SK-N-SH treated with all-trans-retinoic acid at 6 μM for 48 hours (cell line): ENCODE data around the gene KCNA10.

ENCODE experiments used
- ATAC-seq: fragments of 200-7000 bp; cut with Tn5 transposase; 3 replicates; pipeline ENCODE4 v1.9.1; 2020; ENCODE audit warnings: mild to moderate bottlenecking, moderate library complexity
- BACH2 ChIP-seq: fragments of 250-450 bp; sonication (Bioruptor Pico); IDR thresholded peaks from 2 replicates; pipeline ENCODE4 v1.9.0; 2021; ENCODE audit warnings: mild to moderate bottlenecking, borderline replicate concordance
- CSDC2 ChIP-seq: fragments of 250-450 bp; sonication (Bioruptor Pico); IDR thresholded peaks from 2 replicates; pipeline ENCODE4 v1.5.0; 2020; ENCODE audit warnings: mild to moderate bottlenecking, moderate library complexity
- ESRRG ChIP-seq: fragments of 250-450 bp; sonication (Bioruptor Pico); IDR thresholded peaks from 2 replicates; pipeline ENCODE4 v1.6.1; 2021; ENCODE audit warnings: mild to moderate bottlenecking
- GLIS3 ChIP-seq: fragments of 250-450 bp; sonication (Bioruptor Pico); IDR thresholded peaks from 2 replicates; pipeline ENCODE4 v1.5.0; 2020; ENCODE audit warnings: mild to moderate bottlenecking, moderate library complexity
- OSR1 ChIP-seq: fragments of 250-450 bp; sonication (Bioruptor Pico); IDR thresholded peaks from 2 replicates; pipeline ENCODE4 v1.8.0; 2022; ENCODE audit warnings: moderate library complexity, mild to moderate bottlenecking, inconsistent platforms
- POU6F1 ChIP-seq: fragments of 250-450 bp; sonication (Bioruptor Pico); IDR thresholded peaks from 2 replicates; pipeline ENCODE4 v1.8.0; 2021; ENCODE audit warnings: low read depth, mild to moderate bottlenecking, moderate library complexity, borderline replicate concordance
- PPARA ChIP-seq: fragments of 250-450 bp; sonication (Bioruptor Pico); IDR thresholded peaks from 2 replicates; pipeline ENCODE4 v1.5.0; 2020; ENCODE audit warnings: mild to moderate bottlenecking, borderline replicate concordance
- RARB ChIP-seq: fragments of 250-450 bp; sonication (Bioruptor Pico); IDR thresholded peaks from 2 replicates; pipeline ENCODE4 v1.8.0; 2021; ENCODE audit warnings: mild to moderate bottlenecking, moderate library complexity
- SNAI2 ChIP-seq: fragments of 250-450 bp; sonication (Bioruptor Pico); IDR thresholded peaks from 2 replicates; pipeline ENCODE4 v1.5.0; 2020; ENCODE audit warnings: mild to moderate bottlenecking, moderate library complexity
- TCF4 ChIP-seq: fragments of 250-450 bp; sonication (Bioruptor Pico); IDR thresholded peaks from 2 replicates; pipeline ENCODE4 v1.8.0; 2021; ENCODE audit warnings: mild to moderate bottlenecking, moderate library complexity, borderline replicate concordance
- TOX ChIP-seq: fragments of 250-450 bp; sonication (Bioruptor Pico); IDR thresholded peaks from 2 replicates; pipeline ENCODE4 v1.8.0; 2021; ENCODE audit warnings: mild to moderate bottlenecking, moderate library complexity, borderline replicate concordance
- ZC3H10 ChIP-seq: fragments of 250-450 bp; sonication (Bioruptor Pico); IDR thresholded peaks from 2 replicates; pipeline ENCODE4 v1.5.1; 2021; ENCODE audit warnings: mild to moderate bottlenecking, moderate library complexity
- ZFP3 ChIP-seq: fragments of 250-450 bp; sonication (Bioruptor Pico); IDR thresholded peaks from 2 replicates; pipeline ENCODE4 v1.5.0; 2020; ENCODE audit warnings: mild to moderate bottlenecking, moderate library complexity
- ZFP30 ChIP-seq: fragments of 450-650 bp; formaldehyde crosslinking; IDR thresholded peaks from 2 replicates; pipeline ENCODE4 v1.5.0; 2022; ENCODE audit warnings: mild to moderate bottlenecking, moderate library complexity
- ZNF565 ChIP-seq: fragments of 450-650 bp; formaldehyde crosslinking; conservative IDR thresholded peaks from 2 replicates; pipeline ENCODE4 v1.5.0; 2020; ENCODE audit warnings: low read depth, mild to moderate bottlenecking, moderate library complexity
- ZNF70 ChIP-seq: fragments of 450-650 bp; formaldehyde crosslinking; IDR thresholded peaks from 2 replicates; pipeline ENCODE4 v1.5.0; 2020; ENCODE audit warnings: mild to moderate bottlenecking, moderate library complexity
- ZNF8 ChIP-seq: fragments of 450-650 bp; formaldehyde crosslinking; IDR thresholded peaks from 2 replicates; pipeline ENCODE4 v1.5.0; 2020; ENCODE audit warnings: mild to moderate bottlenecking, moderate library complexity
- TF ChIP-seq, protein P1 (sequence below): fragments of 250-450 bp; sonication (Bioruptor Pico); IDR thresholded peaks from 2 replicates; pipeline ENCODE4 v1.5.0; 2020; ENCODE audit warnings: mild to moderate bottlenecking, moderate library complexity
- TF ChIP-seq, protein P2 (sequence below): fragments of 250-450 bp; sonication (Bioruptor Pico); IDR thresholded peaks from 2 replicates; pipeline ENCODE4 v1.5.1; 2020; ENCODE audit warnings: low read depth, mild to moderate bottlenecking, moderate library complexity
- TF ChIP-seq, protein P3 (sequence below): fragments of 250-450 bp; sonication (Bioruptor Pico); IDR thresholded peaks from 2 replicates; pipeline ENCODE4 v1.8.0; 2020; ENCODE audit warnings: mild to moderate bottlenecking, moderate library complexity, borderline replicate concordance
- TF ChIP-seq, protein P4 (sequence below): fragments of 250-450 bp; sonication (Bioruptor Pico); IDR thresholded peaks from 2 replicates; pipeline ENCODE4 v1.5.1; 2021; ENCODE audit warnings: mild to moderate bottlenecking, moderate library complexity

Gene KCNA10

DNA sequence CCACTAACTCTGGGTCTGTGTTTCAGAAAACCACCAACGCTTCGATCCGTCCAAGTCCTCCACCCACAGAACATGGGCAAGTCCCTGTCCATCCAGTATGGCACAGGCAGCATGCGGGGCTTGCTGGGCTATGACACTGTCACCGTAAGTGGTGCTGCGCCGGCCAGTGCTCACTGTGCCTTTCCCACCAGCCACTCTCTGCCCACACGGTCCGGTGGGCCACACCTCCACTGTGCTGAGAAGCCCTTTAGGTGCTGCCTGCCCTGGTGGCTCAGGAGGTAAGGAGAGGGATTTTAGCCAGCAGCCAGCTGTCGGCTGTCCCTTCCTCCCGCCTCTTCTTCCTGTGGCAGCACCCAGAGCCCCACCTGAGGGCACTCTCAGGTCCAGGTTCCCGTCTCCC, 34.2 kb downstream of the KCNA10 start:
- no peak for ATAC-seq
- TF ChIP-seq PPARA (CRISPR knock-in tag) = no peak
- TF ChIP-seq ZNF565 (CRISPR knock-in tag) = no peak
- no peak for TF ChIP-seq OSR1 (CRISPR knock-in tag)
- TF ChIP-seq TCF4 = no peak
- no peak for TF ChIP-seq POU6F1 (CRISPR knock-in tag)
- TF ChIP-seq ZFP30 = no peak
- TF ChIP-seq, protein P1, sequence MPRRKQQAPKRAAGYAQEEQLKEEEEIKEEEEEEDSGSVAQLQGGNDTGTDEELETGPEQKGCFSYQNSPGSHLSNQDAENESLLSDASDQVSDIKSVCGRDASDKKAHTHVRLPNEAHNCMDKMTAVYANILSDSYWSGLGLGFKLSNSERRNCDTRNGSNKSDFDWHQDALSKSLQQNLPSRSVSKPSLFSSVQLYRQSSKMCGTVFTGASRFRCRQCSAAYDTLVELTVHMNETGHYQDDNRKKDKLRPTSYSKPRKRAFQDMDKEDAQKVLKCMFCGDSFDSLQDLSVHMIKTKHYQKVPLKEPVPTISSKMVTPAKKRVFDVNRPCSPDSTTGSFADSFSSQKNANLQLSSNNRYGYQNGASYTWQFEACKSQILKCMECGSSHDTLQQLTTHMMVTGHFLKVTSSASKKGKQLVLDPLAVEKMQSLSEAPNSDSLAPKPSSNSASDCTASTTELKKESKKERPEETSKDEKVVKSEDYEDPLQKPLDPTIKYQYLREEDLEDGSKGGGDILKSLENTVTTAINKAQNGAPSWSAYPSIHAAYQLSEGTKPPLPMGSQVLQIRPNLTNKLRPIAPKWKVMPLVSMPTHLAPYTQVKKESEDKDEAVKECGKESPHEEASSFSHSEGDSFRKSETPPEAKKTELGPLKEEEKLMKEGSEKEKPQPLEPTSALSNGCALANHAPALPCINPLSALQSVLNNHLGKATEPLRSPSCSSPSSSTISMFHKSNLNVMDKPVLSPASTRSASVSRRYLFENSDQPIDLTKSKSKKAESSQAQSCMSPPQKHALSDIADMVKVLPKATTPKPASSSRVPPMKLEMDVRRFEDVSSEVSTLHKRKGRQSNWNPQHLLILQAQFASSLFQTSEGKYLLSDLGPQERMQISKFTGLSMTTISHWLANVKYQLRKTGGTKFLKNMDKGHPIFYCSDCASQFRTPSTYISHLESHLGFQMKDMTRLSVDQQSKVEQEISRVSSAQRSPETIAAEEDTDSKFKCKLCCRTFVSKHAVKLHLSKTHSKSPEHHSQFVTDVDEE = no peak
- TF ChIP-seq RARB (CRISPR knock-in tag) = no peak
- TF ChIP-seq, protein P2, sequence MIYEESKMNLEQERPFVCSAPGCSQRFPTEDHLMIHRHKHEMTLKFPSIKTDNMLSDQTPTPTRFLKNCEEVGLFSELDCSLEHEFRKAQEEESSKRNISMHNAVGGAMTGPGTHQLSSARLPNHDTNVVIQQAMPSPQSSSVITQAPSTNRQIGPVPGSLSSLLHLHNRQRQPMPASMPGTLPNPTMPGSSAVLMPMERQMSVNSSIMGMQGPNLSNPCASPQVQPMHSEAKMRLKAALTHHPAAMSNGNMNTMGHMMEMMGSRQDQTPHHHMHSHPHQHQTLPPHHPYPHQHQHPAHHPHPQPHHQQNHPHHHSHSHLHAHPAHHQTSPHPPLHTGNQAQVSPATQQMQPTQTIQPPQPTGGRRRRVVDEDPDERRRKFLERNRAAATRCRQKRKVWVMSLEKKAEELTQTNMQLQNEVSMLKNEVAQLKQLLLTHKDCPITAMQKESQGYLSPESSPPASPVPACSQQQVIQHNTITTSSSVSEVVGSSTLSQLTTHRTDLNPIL (CRISPR knock-in tag) = no peak
- TF ChIP-seq GLIS3 (CRISPR knock-in tag) = no peak
- TF ChIP-seq ZNF70 = no peak
- no peak for TF ChIP-seq ESRRG (CRISPR knock-in tag)
- TF ChIP-seq BACH2 (CRISPR knock-in tag) = no peak
- TF ChIP-seq ZFP3 (CRISPR knock-in tag) = no peak
- TF ChIP-seq ZC3H10 (CRISPR knock-in tag) = no peak
- TF ChIP-seq, protein P3, sequence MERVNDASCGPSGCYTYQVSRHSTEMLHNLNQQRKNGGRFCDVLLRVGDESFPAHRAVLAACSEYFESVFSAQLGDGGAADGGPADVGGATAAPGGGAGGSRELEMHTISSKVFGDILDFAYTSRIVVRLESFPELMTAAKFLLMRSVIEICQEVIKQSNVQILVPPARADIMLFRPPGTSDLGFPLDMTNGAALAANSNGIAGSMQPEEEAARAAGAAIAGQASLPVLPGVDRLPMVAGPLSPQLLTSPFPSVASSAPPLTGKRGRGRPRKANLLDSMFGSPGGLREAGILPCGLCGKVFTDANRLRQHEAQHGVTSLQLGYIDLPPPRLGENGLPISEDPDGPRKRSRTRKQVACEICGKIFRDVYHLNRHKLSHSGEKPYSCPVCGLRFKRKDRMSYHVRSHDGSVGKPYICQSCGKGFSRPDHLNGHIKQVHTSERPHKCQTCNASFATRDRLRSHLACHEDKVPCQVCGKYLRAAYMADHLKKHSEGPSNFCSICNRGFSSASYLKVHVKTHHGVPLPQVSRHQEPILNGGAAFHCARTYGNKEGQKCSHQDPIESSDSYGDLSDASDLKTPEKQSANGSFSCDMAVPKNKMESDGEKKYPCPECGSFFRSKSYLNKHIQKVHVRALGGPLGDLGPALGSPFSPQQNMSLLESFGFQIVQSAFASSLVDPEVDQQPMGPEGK (CRISPR knock-in tag) = no peak

GRCh38 chr1:110483308-110483685, 35.7 kb downstream of the KCNA10 start:
- TF ChIP-seq TOX (CRISPR knock-in tag) (no peak), ZNF565 (CRISPR knock-in tag) (no peak), GLIS3 (CRISPR knock-in tag) (no peak), SNAI2 (CRISPR knock-in tag) (no peak), ZFP3 (CRISPR knock-in tag) (no peak), OSR1 (CRISPR knock-in tag) (no peak), ZNF8 (no peak), CSDC2 (CRISPR knock-in tag) (no peak), POU6F1 (CRISPR knock-in tag) (no peak), ZNF70 (no peak), ZC3H10 (CRISPR knock-in tag) (no peak), PPARA (CRISPR knock-in tag) (no peak), ESRRG (CRISPR knock-in tag) (no peak), ZFP30 (no peak)
- TF ChIP-seq, protein P3 (CRISPR knock-in tag) = no peak
- TF ChIP-seq, protein P2 (CRISPR knock-in tag) = no peak
- TF ChIP-seq, protein P4, sequence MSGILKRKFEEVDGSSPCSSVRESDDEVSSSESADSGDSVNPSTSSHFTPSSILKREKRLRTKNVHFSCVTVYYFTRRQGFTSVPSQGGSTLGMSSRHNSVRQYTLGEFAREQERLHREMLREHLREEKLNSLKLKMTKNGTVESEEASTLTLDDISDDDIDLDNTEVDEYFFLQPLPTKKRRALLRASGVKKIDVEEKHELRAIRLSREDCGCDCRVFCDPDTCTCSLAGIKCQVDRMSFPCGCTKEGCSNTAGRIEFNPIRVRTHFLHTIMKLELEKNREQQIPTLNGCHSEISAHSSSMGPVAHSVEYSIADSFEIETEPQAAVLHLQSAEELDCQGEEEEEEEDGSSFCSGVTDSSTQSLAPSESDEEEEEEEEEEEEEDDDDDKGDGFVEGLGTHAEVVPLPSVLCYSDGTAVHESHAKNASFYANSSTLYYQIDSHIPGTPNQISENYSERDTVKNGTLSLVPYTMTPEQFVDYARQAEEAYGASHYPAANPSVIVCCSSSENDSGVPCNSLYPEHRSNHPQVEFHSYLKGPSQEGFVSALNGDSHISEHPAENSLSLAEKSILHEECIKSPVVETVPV (CRISPR knock-in tag) = no peak
- TF ChIP-seq, protein P1 = no peak
- ATAC-seq = no peak
